Thyroid gland (tissue), 4 donors: Measurements from ENCODE around the gene ASPDH. TPM values are rescaled to one million over a fixed set of nuclear protein-coding genes. Genes with fewer than 3 reads are reported as not detected.

Experiments used
- DNase-seq, 2 donors: peaks; one replicate each; pipeline ENCODE4 v3.0.0-alpha.2; 2019
- H3K27ac ChIP-seq, 3 donors: fragments of 200-600 bp; sonication (generic); 1 replicate in 2 of 3; 2 replicates in 1 of 3; pipeline ENCODE4 v1.5.1; 2016 to 2019; ENCODE audit warnings: mild to moderate bottlenecking in 1 of 3, moderate library complexity in 1 of 3
- H3K27me3 ChIP-seq: fragments of 200-600 bp; sonication (generic); one replicate; pipeline ENCODE4 v1.5.1; 2019
- H3K36me3 ChIP-seq, 2 donors: fragments of 200-600 bp; sonication (generic); one replicate each; pipeline ENCODE4 v1.5.1; 2016 to 2019
- H3K4me1 ChIP-seq, 2 donors: fragments of 200-600 bp; sonication (generic); one replicate each; pipeline ENCODE4 v1.5.1; 2017 to 2019
- H3K4me3 ChIP-seq, 3 donors: fragments of 200-600 bp; sonication (generic); replicated peaks in 1 of 3; 1 replicate in 2 of 3; 2 replicates in 1 of 3; pipeline ENCODE4 v1.5.1; 2016; ENCODE audit warnings: mild to moderate bottlenecking in 1 of 3
- H3K9me3 ChIP-seq: fragments of 200-600 bp; sonication (generic); one replicate; pipeline ENCODE4 v1.5.1; 2017
- CTCF ChIP-seq, 6 experiments: fragments of 200-600 bp in 3 of 6; fragments of 450-650 bp in 3 of 6; sonication (generic) in 3 of 6; IDR thresholded peaks; one replicate each; pipeline ENCODE4 v1.5.1; 2016 to 2019; ENCODE audit warnings: antibody characterized with exemption in 6 of 6, mild to moderate bottlenecking in 2 of 6, inconsistent platforms in 1 of 6, moderate library complexity in 1 of 6
- POLR2A ChIP-seq, 2 donors: fragments of 450-650 bp; IDR thresholded peaks; one replicate each; pipeline ENCODE4 v1.6.1; 2017; ENCODE audit warnings: antibody characterized with exemption in 2 of 2, mild to moderate bottlenecking in 2 of 2, moderate library complexity in 1 of 2
- WGBS, 2 donors: methylation state at CpG; one replicate each; pipeline ENCODE4 v1.1.5; 2017; 5-methylcytosine and 5-hydroxymethylcytosine counted together
- intact Hi-C: fragments of 100-400 bp; cut with DNase I; formaldehyde crosslinking; loops from one replicate; pipeline ENCODE4 v1.15.1; 2023
- total RNA-seq, 4 donors: library from RNA; depleted of rRNA; stranded (reverse); fragments of >200 nt; gene quantifications; one replicate each; pipeline ENCODE4 v1.2.3, GENCODE V29; 2016

ASPDH gene
- total RNA-seq, 4 donors from 2014 or later, result not detected

- TF ChIP-seq POLR2A (IDR thresholded peaks at IDR 0.05) (no peak), CTCF (IDR thresholded peaks at IDR 0.05) (no peak)
- Histone ChIP-seq H3K4me1 (no peaks in the 10 kb centered on the region), H3K36me3 (no peaks in the 10 kb centered on the region), H3K4me3 (no peak overlapping the region), H3K9me3 (no peaks in the 10 kb centered on the region), H3K27ac (no peak overlapping the region), H3K27me3 (no peaks in the 10 kb centered on the region)
- WGBS, 2 donors, result 71 to 86% methylated on average over 18 to 33 of the region's 45 CpGs
- intact Hi-C loops, result no loop called here
- no peak for DNase-seq
These were observed 34.7 kb upstream of the ASPDH start for GRCh38 chr19:50548191-50549058.

GRCh38 chr19:50547385-50548190 is 33.9 kb upstream of the ASPDH start:
- H3K36me3 ChIP-seq, result no peaks in the 10 kb centered on the region
- 61 to 68% methylated on average over 12 to 14 of the region's 18 CpGs for WGBS, 2 donors
- H3K9me3 ChIP-seq, result no peaks in the 10 kb centered on the region
- H3K4me3 ChIP-seq, result no peak overlapping the region
- no peak overlapping the region for H3K27ac ChIP-seq
- no peak for DNase-seq
- intact Hi-C loops, result no loop called here
- no peak for TF ChIP-seq CTCF (IDR thresholded peaks at IDR 0.05)
- TF ChIP-seq POLR2A (IDR thresholded peaks at IDR 0.05), result no peak
- no peaks in the 10 kb centered on the region for H3K4me1 ChIP-seq
- no peaks in the 10 kb centered on the region for H3K27me3 ChIP-seq

DNA sequence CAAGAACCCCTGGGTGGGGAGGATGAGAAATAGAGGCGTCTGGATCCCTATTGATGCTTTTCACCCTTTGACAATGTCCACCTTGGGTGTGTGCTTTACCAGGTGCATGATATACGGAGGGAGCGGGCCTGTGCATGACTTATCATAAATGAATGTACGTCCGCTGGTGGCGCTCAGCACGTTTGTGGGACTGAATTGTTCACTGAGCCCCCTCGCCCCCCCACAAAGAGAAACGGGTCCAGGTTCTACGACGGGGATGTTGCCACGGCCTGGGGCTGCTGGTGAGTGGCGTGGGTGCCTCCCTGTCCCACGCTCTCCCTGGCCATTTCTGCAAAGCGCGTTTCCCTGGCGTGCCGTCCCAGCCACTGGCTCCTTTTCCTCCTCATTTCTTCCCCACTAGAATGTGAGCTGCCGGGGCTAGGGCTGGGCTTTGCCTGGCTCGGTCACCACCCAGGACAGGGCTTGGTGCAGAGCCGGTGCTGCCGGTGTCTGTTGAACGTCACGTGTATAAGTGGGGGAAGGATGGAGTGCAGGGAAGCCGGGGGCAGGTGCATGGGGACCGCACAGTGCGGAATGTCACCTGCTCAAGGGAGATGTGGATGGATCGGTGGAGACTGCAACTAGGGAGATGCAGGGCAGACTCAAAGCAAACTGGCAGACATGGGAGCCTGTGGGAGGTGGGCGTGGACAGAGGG is 33.0 kb upstream of the ASPDH start:
- no peak for TF ChIP-seq POLR2A (IDR thresholded peaks at IDR 0.05)
- TF ChIP-seq CTCF (IDR thresholded peaks at IDR 0.05), result no peak
- Histone ChIP-seq H3K4me3 (no peak overlapping the region), H3K4me1 (no peaks in the 10 kb centered on the region), H3K27ac (no peak overlapping the region), H3K9me3 (no peaks in the 10 kb centered on the region), H3K27me3 (no peaks in the 10 kb centered on the region), H3K36me3 (no peaks in the 10 kb centered on the region)
- DNase-seq, result no peak
- 69 to 75% methylated on average over 28 to 29 of the region's 29 CpGs for WGBS, 2 donors
- intact Hi-C loops, result no loop called here

DNA sequence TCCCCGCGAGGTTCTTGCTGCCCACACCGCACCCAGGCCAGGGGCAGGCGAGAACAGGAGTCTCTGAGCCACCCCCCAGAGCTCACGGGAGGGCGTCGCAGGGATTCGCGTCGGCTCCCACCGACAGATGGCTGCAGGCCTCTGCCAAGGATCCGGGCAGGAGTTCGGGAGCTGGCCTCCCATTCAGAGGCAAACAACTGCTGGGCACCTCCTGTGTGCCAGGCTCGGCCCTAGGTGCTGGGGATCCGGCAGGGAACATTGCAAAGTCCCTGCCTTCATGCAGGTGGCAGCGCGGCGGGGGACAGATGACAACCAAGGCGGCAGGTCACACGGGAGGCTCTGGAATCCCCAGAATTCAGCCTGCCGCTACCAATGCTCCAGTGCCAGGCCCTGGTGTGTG is 29.2 kb upstream of the ASPDH start:
- Histone ChIP-seq H3K27me3 (no peaks in the 10 kb centered on the region), H3K4me3 (no peak overlapping the region), H3K9me3 (no peaks in the 10 kb centered on the region), H3K36me3 (no peaks in the 10 kb centered on the region), H3K4me1 (no peaks in the 10 kb centered on the region), H3K27ac (no peak overlapping the region)
- TF ChIP-seq POLR2A (IDR thresholded peaks at IDR 0.05), result no peak
- intact Hi-C loops, result no loop called here
- WGBS, 2 donors, result 78 to 86% methylated on average over 8 to 16 of the region's 21 CpGs
- DNase-seq, result no peak

GRCh38 chr19:50537769-50538230 is 24.1 kb upstream of the ASPDH start:
- intact Hi-C loops, result loop anchor here (10.0 kb wide), 1 partner anchor 247 kb away; no protein-coding TSS in a partner anchor
- no peaks in the 10 kb centered on the region for H3K27me3 ChIP-seq
- 18 to 22% methylated on average over 15 of the region's 15 CpGs for WGBS, 2 donors
- no peak overlapping the region for H3K4me3 ChIP-seq
- H3K9me3 ChIP-seq, result no peaks in the 10 kb centered on the region
- no peak overlapping the region for H3K27ac ChIP-seq
- H3K4me1 ChIP-seq, result no peaks in the 10 kb centered on the region
- TF ChIP-seq POLR2A (IDR thresholded peaks at IDR 0.05) (no peak), CTCF (IDR thresholded peaks at IDR 0.05) (peak; percentile 23 to 70 (median 54))
- peak; percentile 70 to 74 for DNase-seq
- no peaks in the 10 kb centered on the region for H3K36me3 ChIP-seq
